ENCODE results near the gene EMILIN2. TPM values are rescaled to one million over a fixed set of nuclear protein-coding genes. Genes with fewer than 3 reads are reported as not detected.
"Not testable (repeated sequence)": the region's sequence is repeated elsewhere in the genome, so short reads cannot be mapped to it uniquely, and the experiment has no call there.

The EMILIN2 gene
- total RNA-seq, 2 experiments from 2014 or later = 17.3 to 19.4 TPM

DNA sequence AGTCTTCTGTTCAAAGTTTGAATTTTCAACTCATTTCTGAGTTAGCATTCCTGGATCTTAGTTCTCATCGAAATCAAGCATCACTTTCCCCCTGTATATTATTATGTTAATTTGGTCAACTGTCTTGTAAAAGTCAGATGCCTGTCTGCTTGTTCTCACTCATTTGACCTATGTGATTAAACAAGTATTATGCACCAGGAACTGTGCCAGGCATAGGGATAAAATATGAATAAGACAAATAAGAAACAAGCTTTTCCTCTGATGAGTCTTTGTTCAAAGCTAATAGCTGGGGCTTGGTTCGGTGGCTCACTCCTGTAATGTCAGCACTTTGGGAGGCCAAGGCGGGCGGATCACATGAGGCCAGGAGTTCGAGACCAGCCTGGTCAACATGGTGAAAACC lies 19.7 kb upstream of the EMILIN2 start:
- no peak for DNase-seq
- intact Hi-C loops (cut with micrococcal nuclease) = no loop called here
- no peaks in the 10 kb centered on the region for H3K27me3 Mint-ChIP-seq
- no peaks in the 10 kb centered on the region for H3K36me3 Mint-ChIP-seq (ENCODE audit: low read depth)
- H3K4me3 Mint-ChIP-seq = no peak overlapping the region
- ATAC-seq = no peak
- TF ChIP-seq CTCF (IDR thresholded peaks at IDR 0.05) = no peak
- H3K4me1 Mint-ChIP-seq (ENCODE audit: low read depth) = no peaks in the 10 kb centered on the region
- POLR2A ChIA-PET = no interaction called here
- H3K27ac Mint-ChIP-seq = no peak overlapping the region
- CTCF ChIA-PET = no interaction called here
- peaks cover 3% of the 10 kb centered on the region for H3K9me3 Mint-ChIP-seq

DNA sequence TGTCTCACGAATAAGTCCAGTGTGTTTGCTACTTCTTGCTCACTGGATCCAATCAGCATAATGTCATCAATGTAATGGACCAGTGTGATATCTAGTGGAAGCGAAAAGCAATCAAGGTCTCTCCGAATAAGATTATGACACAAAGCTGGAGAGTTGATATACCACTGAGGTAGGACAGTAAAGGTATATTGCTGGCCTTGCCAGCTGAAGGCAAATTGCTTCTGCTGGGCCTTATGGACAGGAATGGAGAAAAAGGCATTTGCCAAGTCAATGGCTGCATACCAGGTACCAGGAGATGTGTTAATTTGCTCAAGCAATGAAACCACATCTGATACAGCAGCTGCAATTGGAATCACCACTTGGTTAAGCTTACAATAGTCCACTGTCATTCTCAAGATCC lies 10.7 kb upstream of the EMILIN2 start:
- H3K4me1 Mint-ChIP-seq (ENCODE audit: low read depth); CTCF ChIA-PET; intact Hi-C loops (cut with micrococcal nuclease); H3K27me3 Mint-ChIP-seq; H3K36me3 Mint-ChIP-seq (ENCODE audit: low read depth); ATAC-seq; DNase-seq; H3K4me3 Mint-ChIP-seq; H3K27ac Mint-ChIP-seq: not testable (repeated sequence)
- H3K9me3 Mint-ChIP-seq = peaks cover 12% of the 10 kb centered on the region
- POLR2A ChIA-PET = interaction anchor here (0.8 kb wide), 1 partner anchor 10 kb away, joined by 3 read pairs; no protein-coding TSS in a partner anchor

- not testable (repeated sequence) for H3K4me1 Mint-ChIP-seq (ENCODE audit: low read depth)
These were observed 9.5 kb upstream of the EMILIN2 start for GRCh38 chr18:2837290-2837689.

DNA sequence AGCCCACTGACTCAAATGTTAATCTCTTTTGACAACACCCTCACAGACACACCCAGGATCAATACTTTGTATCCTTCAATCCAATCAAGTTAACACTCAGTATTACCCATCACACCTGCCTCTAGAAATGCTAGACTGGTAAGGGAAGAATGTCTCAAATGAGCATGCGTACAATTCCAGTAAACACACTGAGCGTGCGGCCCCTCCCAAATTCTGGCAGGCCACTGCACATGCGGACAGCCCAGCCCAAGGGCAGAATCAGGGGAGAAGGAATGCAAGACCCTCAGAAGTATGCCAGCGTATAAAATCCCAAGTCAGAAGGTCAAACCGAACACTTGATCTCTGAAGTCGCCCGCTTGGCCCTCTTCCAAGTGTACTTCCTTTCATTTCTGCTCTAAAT lies 7.6 kb upstream of the EMILIN2 start:
- Mint-ChIP-seq H3K27ac (no peak overlapping the region), H3K4me1 (ENCODE audit: low read depth) (no peaks in the 10 kb centered on the region), H3K9me3 (peaks cover 12% of the 10 kb centered on the region), H3K4me3 (no peak overlapping the region), H3K27me3 (peaks cover 4% of the 10 kb centered on the region), H3K36me3 (ENCODE audit: low read depth) (peaks cover 7% of the 10 kb centered on the region)
- intact Hi-C loops (cut with micrococcal nuclease) = no loop called here
- no peak for DNase-seq
- ChIA-PET POLR2A (no interaction called here), CTCF (no interaction called here)
- TF ChIP-seq CTCF (IDR thresholded peaks at IDR 0.05) = no peak
- ATAC-seq = no peak

More at GRCh38 chr18:2837290-2837689, 9.5 kb upstream of the EMILIN2 start:
- H3K27me3 Mint-ChIP-seq; intact Hi-C loops (cut with micrococcal nuclease); H3K27ac Mint-ChIP-seq; CTCF ChIA-PET; DNase-seq; H3K36me3 Mint-ChIP-seq (ENCODE audit: low read depth); ATAC-seq; H3K4me3 Mint-ChIP-seq; POLR2A ChIA-PET: not testable (repeated sequence)
- peaks cover 12% of the 10 kb centered on the region for H3K9me3 Mint-ChIP-seq

DNA sequence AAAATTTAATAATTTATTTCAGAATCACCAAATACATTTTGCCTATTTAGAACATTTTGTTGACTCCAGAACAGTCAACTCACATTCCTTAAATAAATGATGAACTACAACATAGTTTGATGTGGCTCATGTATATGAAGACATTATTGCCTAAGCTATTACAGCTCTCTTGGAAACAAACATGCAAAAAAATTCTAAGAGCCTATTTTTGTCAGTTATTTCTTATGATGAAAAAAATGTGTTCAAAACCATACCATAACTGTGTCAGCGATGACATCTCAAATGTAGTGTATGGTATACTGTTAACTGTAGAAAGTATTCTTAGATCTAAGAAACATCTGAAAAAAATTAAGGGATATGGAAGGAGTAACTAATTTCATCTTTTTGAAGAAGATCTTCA lies 6.3 kb upstream of the EMILIN2 start:
- ATAC-seq = no peak

GRCh38 chr18:2843146-2843545 lies 3.7 kb upstream of the EMILIN2 start:
- Mint-ChIP-seq H3K27ac (no peak overlapping the region), H3K27me3 (peaks cover 21% of the 10 kb centered on the region), H3K36me3 (ENCODE audit: low read depth) (peaks cover 4% of the 10 kb centered on the region), H3K9me3 (peaks cover 5% of the 10 kb centered on the region), H3K4me1 (ENCODE audit: low read depth) (peaks cover 8% of the 10 kb centered on the region), H3K4me3 (no peak overlapping the region)
- DNase-seq (no peak), ATAC-seq (no peak)
- ChIA-PET POLR2A (no interaction called here), CTCF (interaction anchor here (0.9 kb wide), 2 partner anchors 89 to 286 kb away, joined by 3 read pairs; no protein-coding TSS in a partner anchor)
- intact Hi-C loops (cut with micrococcal nuclease) = no loop called here
- no peak for TF ChIP-seq CTCF (IDR thresholded peaks at IDR 0.05)

More for the DNA sequence above, 6.3 kb upstream of the EMILIN2 start:
- intact Hi-C loops (cut with micrococcal nuclease) = no loop called here
- H3K36me3 Mint-ChIP-seq (ENCODE audit: low read depth) = peaks cover 7% of the 10 kb centered on the region
- no peaks in the 10 kb centered on the region for H3K4me1 Mint-ChIP-seq (ENCODE audit: low read depth)
- CTCF ChIA-PET = no interaction called here
- DNase-seq = no peak
- TF ChIP-seq CTCF (IDR thresholded peaks at IDR 0.05) = no peak
- no peak overlapping the region for H3K27ac Mint-ChIP-seq
- POLR2A ChIA-PET = no interaction called here
- peaks cover 10% of the 10 kb centered on the region for H3K27me3 Mint-ChIP-seq
- H3K9me3 Mint-ChIP-seq = peaks cover 12% of the 10 kb centered on the region
- H3K4me3 Mint-ChIP-seq = no peak overlapping the region
